SIG-M5 (cell line): ENCODE measurements around the gene NKX6-1.

ENCODE experiments used
- DNase-seq: peaks from one replicate; lab custom pipeline; 2025; lab: John Stamatoyannopoulos, UW

The NKX6-1 gene

GRCh38 chr4:84498203-84498934 is 723 bp downstream of the NKX6-1 start:
- DNase-seq = no peak

- no peak for DNase-seq
Observed at GRCh38 chr4:84497504-84498202, 1.4 kb downstream of the NKX6-1 start.

- no peak for DNase-seq
Observed at GRCh38 chr4:84496706-84497503, 2.2 kb downstream of the NKX6-1 start.

GRCh38 chr4:84496331-84496705 is 2.8 kb downstream of the NKX6-1 start:
- no peak for DNase-seq

- no peak for DNase-seq
Observed at GRCh38 chr4:84495794-84496261, 3.3 kb downstream of the NKX6-1 start.

GRCh38 chr4:84495118-84495793 is 3.8 kb downstream of the NKX6-1 start:
- DNase-seq = no peak

- no peak for DNase-seq
Observed at GRCh38 chr4:84494531-84494930, 4.6 kb downstream of the NKX6-1 start.

- no peak for DNase-seq
Observed at GRCh38 chr4:84494076-84494475, 5.0 kb downstream of the NKX6-1 start.

- DNase-seq = no peak
Observed at GRCh38 chr4:84493092-84493850, 5.8 kb downstream of the NKX6-1 start.

- DNase-seq = no peak
Observed at GRCh38 chr4:84492737-84493091, 6.4 kb downstream of the NKX6-1 start.

- no peak for DNase-seq
Observed at GRCh38 chr4:84492290-84492689, 6.8 kb downstream of the NKX6-1 start.

GRCh38 chr4:84491481-84491880 is 7.6 kb downstream of the NKX6-1 start:
- no peak for DNase-seq

- no peak for DNase-seq
Observed at GRCh38 chr4:84490663-84491062, 8.4 kb downstream of the NKX6-1 start.

GRCh38 chr4:84484236-84484635 is 14.9 kb downstream of the NKX6-1 start:
- no peak for DNase-seq

- DNase-seq = no peak
Observed at GRCh38 chr4:84483688-84484087, 15.4 kb downstream of the NKX6-1 start.

- no peak for DNase-seq
Observed at GRCh38 chr4:84482564-84483563, 16.2 kb downstream of the NKX6-1 start.

- DNase-seq = no peak
Observed at GRCh38 chr4:84481860-84482245, 17.2 kb downstream of the NKX6-1 start.

- no peak for DNase-seq
Observed at GRCh38 chr4:84481077-84481859, 17.8 kb downstream of the NKX6-1 start.

- DNase-seq = no peak
Observed at GRCh38 chr4:84480082-84480481, 19.0 kb downstream of the NKX6-1 start.
